ENCODE data around the gene GIPC3. TPM values are rescaled to one million over a fixed set of nuclear protein-coding genes. Genes with fewer than 3 reads are reported as not detected.

The GIPC3 gene
- total RNA-seq, 1 donor from 2014 or later, result 2.2 TPM

Other genes starting within 250 kb of the GIPC3 start
- 153 TPM for gene NFIC, start 218.9 kb upstream of the GIPC3 start, total RNA-seq
- not detected for gene SMIM24, start 105.0 kb upstream of the GIPC3 start, total RNA-seq
- not detected for gene SMIM44, start 102.0 kb upstream of the GIPC3 start, total RNA-seq
- 10.5 TPM for gene DOHH, start 84.8 kb upstream of the GIPC3 start, total RNA-seq
- 19.0 TPM for gene FZR1, start 79.2 kb upstream of the GIPC3 start, total RNA-seq
- 0.46 TPM for gene TEKTIP1, start 46.3 kb upstream of the GIPC3 start, total RNA-seq
- gene MFSD12, start 27.9 kb upstream of the GIPC3 start, total RNA-seq, result 21.7 TPM
- 34.4 TPM for gene HMG20B, start 12.5 kb upstream of the GIPC3 start, total RNA-seq
- 2.6 TPM for gene TBXA2R, start 21.4 kb downstream of the GIPC3 start, total RNA-seq
- gene CACTIN, start 41.3 kb downstream of the GIPC3 start, total RNA-seq, result 13.7 TPM
- gene PIP5K1C, start 115.0 kb downstream of the GIPC3 start, total RNA-seq, result 31.6 TPM
- not detected for gene TJP3, start 122.9 kb downstream of the GIPC3 start, total RNA-seq
- 12.3 TPM for gene APBA3, start 176.2 kb downstream of the GIPC3 start, total RNA-seq
- 70.5 TPM for gene MRPL54, start 177.2 kb downstream of the GIPC3 start, total RNA-seq
- gene RAX2, start 186.8 kb downstream of the GIPC3 start, total RNA-seq, result not detected
- 0.24 TPM for gene MATK, start 200.9 kb downstream of the GIPC3 start, total RNA-seq

Measured in Right ventricle myocardium superior (tissue), 1 donor.